SK-N-SH treated with all-trans-retinoic acid at 6 μM for 48 hours (cell line): Measurements from ENCODE around the gene HEYL.
"Not testable (repeated sequence)": the region's sequence is repeated elsewhere in the genome, so short reads cannot be mapped to it uniquely, and the experiment has no call there.

Experiments used
- ESRRG ChIP-seq: fragments of 250-450 bp; sonication (Bioruptor Pico); IDR thresholded peaks from 2 replicates; pipeline ENCODE4 v1.6.1; 2021; ENCODE audit warnings: mild to moderate bottlenecking
- OSR1 ChIP-seq: fragments of 250-450 bp; sonication (Bioruptor Pico); IDR thresholded peaks from 2 replicates; pipeline ENCODE4 v1.8.0; 2022; ENCODE audit warnings: moderate library complexity, mild to moderate bottlenecking, inconsistent platforms
- RARB ChIP-seq: fragments of 250-450 bp; sonication (Bioruptor Pico); IDR thresholded peaks from 2 replicates; pipeline ENCODE4 v1.8.0; 2021; ENCODE audit warnings: mild to moderate bottlenecking, moderate library complexity
- SNAI2 ChIP-seq: fragments of 250-450 bp; sonication (Bioruptor Pico); IDR thresholded peaks from 2 replicates; pipeline ENCODE4 v1.5.0; 2020; ENCODE audit warnings: mild to moderate bottlenecking, moderate library complexity
- ZFP30 ChIP-seq: fragments of 450-650 bp; formaldehyde crosslinking; IDR thresholded peaks from 2 replicates; pipeline ENCODE4 v1.5.0; 2022; ENCODE audit warnings: mild to moderate bottlenecking, moderate library complexity
- TF ChIP-seq, protein P1 (sequence below): fragments of 250-450 bp; sonication (Bioruptor Pico); IDR thresholded peaks from 2 replicates; pipeline ENCODE4 v1.8.0; 2021; ENCODE audit warnings: low read depth, mild to moderate bottlenecking, moderate library complexity, borderline replicate concordance
- TF ChIP-seq, protein P2 (sequence below): fragments of 250-450 bp; sonication (Bioruptor Pico); IDR thresholded peaks from 2 replicates; pipeline ENCODE4 v1.8.0; 2020; ENCODE audit warnings: mild to moderate bottlenecking, moderate library complexity, borderline replicate concordance

- TF ChIP-seq, protein P1, sequence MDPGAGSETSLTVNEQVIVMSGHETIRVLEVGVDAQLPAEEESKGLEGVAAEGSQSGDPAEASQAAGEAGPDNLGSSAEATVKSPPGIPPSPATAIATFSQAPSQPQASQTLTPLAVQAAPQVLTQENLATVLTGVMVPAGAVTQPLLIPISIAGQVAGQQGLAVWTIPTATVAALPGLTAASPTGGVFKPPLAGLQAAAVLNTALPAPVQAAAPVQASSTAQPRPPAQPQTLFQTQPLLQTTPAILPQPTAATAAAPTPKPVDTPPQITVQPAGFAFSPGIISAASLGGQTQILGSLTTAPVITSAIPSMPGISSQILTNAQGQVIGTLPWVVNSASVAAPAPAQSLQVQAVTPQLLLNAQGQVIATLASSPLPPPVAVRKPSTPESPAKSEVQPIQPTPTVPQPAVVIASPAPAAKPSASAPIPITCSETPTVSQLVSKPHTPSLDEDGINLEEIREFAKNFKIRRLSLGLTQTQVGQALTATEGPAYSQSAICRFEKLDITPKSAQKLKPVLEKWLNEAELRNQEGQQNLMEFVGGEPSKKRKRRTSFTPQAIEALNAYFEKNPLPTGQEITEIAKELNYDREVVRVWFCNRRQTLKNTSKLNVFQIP, result not testable (repeated sequence)
- not testable (repeated sequence) for TF ChIP-seq ZFP30 (CRISPR knock-in tag); ESRRG; OSR1; RARB (CRISPR knock-in tag); SNAI2 (CRISPR knock-in tag)
- TF ChIP-seq, protein P2, sequence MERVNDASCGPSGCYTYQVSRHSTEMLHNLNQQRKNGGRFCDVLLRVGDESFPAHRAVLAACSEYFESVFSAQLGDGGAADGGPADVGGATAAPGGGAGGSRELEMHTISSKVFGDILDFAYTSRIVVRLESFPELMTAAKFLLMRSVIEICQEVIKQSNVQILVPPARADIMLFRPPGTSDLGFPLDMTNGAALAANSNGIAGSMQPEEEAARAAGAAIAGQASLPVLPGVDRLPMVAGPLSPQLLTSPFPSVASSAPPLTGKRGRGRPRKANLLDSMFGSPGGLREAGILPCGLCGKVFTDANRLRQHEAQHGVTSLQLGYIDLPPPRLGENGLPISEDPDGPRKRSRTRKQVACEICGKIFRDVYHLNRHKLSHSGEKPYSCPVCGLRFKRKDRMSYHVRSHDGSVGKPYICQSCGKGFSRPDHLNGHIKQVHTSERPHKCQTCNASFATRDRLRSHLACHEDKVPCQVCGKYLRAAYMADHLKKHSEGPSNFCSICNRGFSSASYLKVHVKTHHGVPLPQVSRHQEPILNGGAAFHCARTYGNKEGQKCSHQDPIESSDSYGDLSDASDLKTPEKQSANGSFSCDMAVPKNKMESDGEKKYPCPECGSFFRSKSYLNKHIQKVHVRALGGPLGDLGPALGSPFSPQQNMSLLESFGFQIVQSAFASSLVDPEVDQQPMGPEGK, result not testable (repeated sequence)
Observed at GRCh38 chr1:39603677-39604076, 35.8 kb downstream of the HEYL start.
